T follicular helper cell (primary cell): ENCODE results near the gene CHAD.

ENCODE experiments used
- DNase-seq: peaks from one replicate; pipeline ENCODE4 v3.0.0-alpha.2; 2020; ENCODE audit warnings: low read depth
- total RNA-seq, 2 experiments: gene quantifications; one replicate each; lab custom pipeline; 2026; lab: John Stamatoyannopoulos, UW

CHAD gene
- total RNA-seq, result 0 reads per million in 2 experiments

- no peak for DNase-seq
Observed at GRCh38 chr17:50468304-50469207, at the start of gene CHAD. Gene CHAD (minus strand): TSS chr17:50468880. CDS start chr17:50468813, 67 bp downstream.

GRCh38 chr17:50517504-50518383 lies 49.1 kb upstream of the CHAD start:
- DNase-seq, result no peak

- no peak for DNase-seq
Observed at GRCh38 chr17:50517011-50517410, 48.3 kb upstream of the CHAD start.

GRCh38 chr17:50514936-50515702 lies 46.4 kb upstream of the CHAD start:
- DNase-seq, result no peak

GRCh38 chr17:50514388-50514787 lies 45.7 kb upstream of the CHAD start:
- no peak for DNase-seq

- DNase-seq, result no peak
Observed at GRCh38 chr17:50513495-50513894, 44.8 kb upstream of the CHAD start.

- DNase-seq, result peak; percentile 20
Observed at GRCh38 chr17:50511058-50511457, 42.4 kb upstream of the CHAD start.

- DNase-seq, result no peak
Observed at GRCh38 chr17:50508573-50509460, 40.1 kb upstream of the CHAD start.

- DNase-seq, result peak; percentile 70
Observed at GRCh38 chr17:50507871-50508572, 39.3 kb upstream of the CHAD start, which contains the start of gene MYCBPAP. Gene MYCBPAP (plus strand): TSS chr17:50508439. CDS start chr17:50508675, 236 bp downstream.

GRCh38 chr17:50506298-50506697 lies 37.6 kb upstream of the CHAD start:
- no peak for DNase-seq

- DNase-seq, result no peak
Observed at GRCh38 chr17:50505591-50506130, 37.0 kb upstream of the CHAD start.

- DNase-seq, result no peak
Observed at GRCh38 chr17:50502301-50502990, 33.8 kb upstream of the CHAD start.

GRCh38 chr17:50501054-50501453 lies 32.4 kb upstream of the CHAD start:
- DNase-seq, result no peak

- no peak for DNase-seq
Observed at GRCh38 chr17:50499721-50500120, 31.0 kb upstream of the CHAD start.

- no peak for DNase-seq
Observed at GRCh38 chr17:50499270-50499669, 30.6 kb upstream of the CHAD start.

GRCh38 chr17:50498021-50498874 lies 29.6 kb upstream of the CHAD start:
- DNase-seq, result no peak

- no peak for DNase-seq
Observed at GRCh38 chr17:50495918-50496317, 27.2 kb upstream of the CHAD start.

- DNase-seq, result no peak
Observed at GRCh38 chr17:50495217-50495823, 26.6 kb upstream of the CHAD start.
